ENCODE data around the gene BRWD1. TPM values are rescaled to one million over a fixed set of nuclear protein-coding genes. Genes with fewer than 3 reads are reported as not detected.

The BRWD1 gene
- total RNA-seq, 2 donors from 2014 or later = 43.2 to 83.8 TPM

GRCh38 chr21:39220150-39220549 lies 93.3 kb downstream of the BRWD1 start:
- 82% methylated on average over 3 of the region's 3 CpGs for WGBS
- no peaks in the 10 kb centered on the region for H3K36me3 ChIP-seq
- intact Hi-C loops (cut with DNase I) = no loop called here
- TF ChIP-seq CTCF (IDR thresholded peaks at IDR 0.05) (no peak), POLR2AphosphoS5 (IDR thresholded peaks at IDR 0.05) (no peak), POLR2A (IDR thresholded peaks at IDR 0.05) (no peak)
- H3K4me3 ChIP-seq = no peak overlapping the region
- no peak for DNase-seq (ENCODE audit: low spot score)
- no peaks in the 10 kb centered on the region for H3K9me3 ChIP-seq
- no peaks in the 10 kb centered on the region for H3K4me1 ChIP-seq (replicated peaks)
- H3K27me3 ChIP-seq (replicated peaks; ENCODE audit: insufficient read depth) = no peaks in the 10 kb centered on the region
- H3K27ac ChIP-seq = no peak overlapping the region

- Histone ChIP-seq H3K27me3 (replicated peaks; ENCODE audit: insufficient read depth) (no peaks in the 10 kb centered on the region), H3K4me3 (no peak overlapping the region), H3K4me1 (replicated peaks) (no peaks in the 10 kb centered on the region), H3K27ac (no peak overlapping the region), H3K36me3 (no peaks in the 10 kb centered on the region), H3K9me3 (no peaks in the 10 kb centered on the region)
- 58% methylated on average over 4 of the region's 4 CpGs for WGBS
- TF ChIP-seq POLR2AphosphoS5 (IDR thresholded peaks at IDR 0.05) = no peak
- TF ChIP-seq CTCF (IDR thresholded peaks at IDR 0.05) = no peak
- TF ChIP-seq POLR2A (IDR thresholded peaks at IDR 0.05) = no peak
- no peak for DNase-seq (ENCODE audit: low spot score)
- intact Hi-C loops (cut with DNase I) = no loop called here
Measured at GRCh38 chr21:39218082-39218409, 95.4 kb downstream of the BRWD1 start.

- Histone ChIP-seq H3K4me3 (no peak overlapping the region), H3K9me3 (no peaks in the 10 kb centered on the region), H3K27me3 (replicated peaks; ENCODE audit: insufficient read depth) (no peaks in the 10 kb centered on the region), H3K4me1 (replicated peaks) (no peaks in the 10 kb centered on the region), H3K27ac (no peak overlapping the region), H3K36me3 (no peaks in the 10 kb centered on the region)
- intact Hi-C loops (cut with DNase I) = no loop called here
- DNase-seq (ENCODE audit: low spot score) = no peak
- TF ChIP-seq CTCF (IDR thresholded peaks at IDR 0.05) (no peak), POLR2A (IDR thresholded peaks at IDR 0.05) (no peak), POLR2AphosphoS5 (IDR thresholded peaks at IDR 0.05) (no peak)
- 86% methylated on average over 3 of the region's 3 CpGs for WGBS
Measured at GRCh38 chr21:39217356-39218081, 95.9 kb downstream of the BRWD1 start.

GRCh38 chr21:39216290-39216689 lies 97.1 kb downstream of the BRWD1 start:
- Histone ChIP-seq H3K36me3 (no peaks in the 10 kb centered on the region), H3K4me3 (no peak overlapping the region), H3K9me3 (no peaks in the 10 kb centered on the region), H3K27ac (no peak overlapping the region), H3K27me3 (replicated peaks; ENCODE audit: insufficient read depth) (no peaks in the 10 kb centered on the region), H3K4me1 (replicated peaks) (no peaks in the 10 kb centered on the region)
- intact Hi-C loops (cut with DNase I) = no loop called here
- DNase-seq (ENCODE audit: low spot score) = no peak
- 92% methylated on average over 2 of the region's 2 CpGs for whole genome bisulfite sequencing
- no peak for TF ChIP-seq CTCF (IDR thresholded peaks at IDR 0.05)
- no peak for TF ChIP-seq POLR2A (IDR thresholded peaks at IDR 0.05)
- no peak for TF ChIP-seq POLR2AphosphoS5 (IDR thresholded peaks at IDR 0.05)

GRCh38 chr21:39215078-39215477 lies 98.4 kb downstream of the BRWD1 start:
- no peak overlapping the region for H3K27ac ChIP-seq
- H3K27me3 ChIP-seq (replicated peaks; ENCODE audit: insufficient read depth) = no peaks in the 10 kb centered on the region
- intact Hi-C loops (cut with DNase I) = no loop called here
- WGBS = 93% methylated on average over 7 of the region's 7 CpGs
- TF ChIP-seq POLR2AphosphoS5 (IDR thresholded peaks at IDR 0.05) = no peak
- no peak for TF ChIP-seq CTCF (IDR thresholded peaks at IDR 0.05)
- TF ChIP-seq POLR2A (IDR thresholded peaks at IDR 0.05) = no peak
- H3K4me3 ChIP-seq = no peak overlapping the region
- no peaks in the 10 kb centered on the region for H3K4me1 ChIP-seq (replicated peaks)
- H3K36me3 ChIP-seq = no peaks in the 10 kb centered on the region
- H3K9me3 ChIP-seq = no peaks in the 10 kb centered on the region
- no peak for DNase-seq (ENCODE audit: low spot score)
